IMR-90 (cell line): ENCODE measurements around the gene TFAP2C. TPM values are rescaled to one million over a fixed set of nuclear protein-coding genes. Genes with fewer than 3 reads are reported as not detected.

Experiments used
- ATAC-seq: fragments of 200-7000 bp; cut with Tn5 transposase; 2 replicates; pipeline ENCODE4 v1.9.1; 2020; ENCODE audit warnings: low read depth, mild to moderate bottlenecking, moderate library complexity
- BruUV-seq: library from RNA; stranded (reverse); fragments of 400-500 nt; replicated peaks from 2 replicates; lab custom pipeline; 2021; lab: Mats Ljungman, UMichigan
- CTCF ChIA-PET: fragments of 300-600 bp; formaldehyde crosslinking; extraction: SDS; loops from one replicate; lab custom pipeline; 2021; ENCODE audit warnings: antibody characterized with exemption; lab: Yijun Ruan, JAX
- POLR2A ChIA-PET: fragments of 300-600 bp; sonication (Branson Sonifier 250); formaldehyde crosslinking; loops from one replicate; lab custom pipeline; 2022; ENCODE audit warnings: antibody characterized with exemption; ENCODE audit not compliant: unreplicated experiment; lab: Charles Lee
- DNase-seq: peaks from one replicate; pipeline ENCODE4 v3.0.0; 2013
- H2AFZ ChIP-seq: replicated peaks from 2 replicates; pipeline ENCODE3; 2013; ENCODE audit warnings: low read length, mild to moderate bottlenecking; ENCODE audit not compliant: poor library complexity
- H2AK5ac ChIP-seq: 2 replicates; pipeline ENCODE4 v1.6.1; 2013; ENCODE audit warnings: low read depth, low read length, inconsistent platforms
- H2AK9ac ChIP-seq: replicated peaks from 2 replicates; pipeline ENCODE3; 2013; ENCODE audit warnings: mild to moderate bottlenecking, low read depth, low read length, moderate library complexity; ENCODE audit not compliant: poor library complexity
- H2BK120ac ChIP-seq: 2 replicates; pipeline ENCODE4 v1.6.1; 2013; ENCODE audit warnings: low read depth, low read length, inconsistent platforms
- H2BK15ac ChIP-seq: 3 replicates; pipeline ENCODE4 v1.6.1; 2013; ENCODE audit warnings: low read depth, low read length, inconsistent platforms
- H2BK20ac ChIP-seq: 2 replicates; pipeline ENCODE4 v1.6.1; 2013; ENCODE audit warnings: low read depth, mild to moderate bottlenecking, inconsistent platforms, low read length, moderate library complexity
- H2BK5ac ChIP-seq: 2 replicates; pipeline ENCODE4 v1.6.1; 2013; ENCODE audit warnings: mild to moderate bottlenecking, low read depth, low read length, inconsistent platforms; ENCODE audit not compliant: poor library complexity, severe bottlenecking
- H3K14ac ChIP-seq: replicated peaks from 2 replicates; pipeline ENCODE4 v1.6.1; 2013; ENCODE audit warnings: low read depth, low read length, inconsistent platforms
- H3K18ac ChIP-seq: 2 replicates; pipeline ENCODE4 v1.6.1; 2013; ENCODE audit warnings: low read depth, low read length, control low read depth
- H3K23ac ChIP-seq: 2 replicates; pipeline ENCODE4 v1.6.1; 2013; ENCODE audit warnings: low read depth, low read length, inconsistent platforms
- H3K27ac ChIP-seq: 2 replicates; pipeline ENCODE4 v1.5.1; 2013; ENCODE audit warnings: mild to moderate bottlenecking, control low read depth, low read length; ENCODE audit not compliant: insufficient read depth
- H3K27me3 ChIP-seq: 2 replicates; pipeline ENCODE4 v1.6.1; 2013; ENCODE audit warnings: low read length; ENCODE audit not compliant: control insufficient read depth, insufficient read depth
- H3K36me3 ChIP-seq: 2 replicates; pipeline ENCODE4 v1.6.1; 2013; ENCODE audit warnings: low read length, mixed read lengths; ENCODE audit not compliant: control insufficient read depth, insufficient read depth
- H3K4ac ChIP-seq: 2 replicates; pipeline ENCODE4 v1.6.1; 2013; ENCODE audit warnings: low read depth, low read length, inconsistent platforms
- H3K4me1 ChIP-seq: 2 replicates; pipeline ENCODE4 v1.6.1; 2013; ENCODE audit warnings: low read length, mixed read lengths; ENCODE audit not compliant: control insufficient read depth, insufficient read depth
- H3K4me2 ChIP-seq: 2 replicates; pipeline ENCODE4 v1.6.1; 2013; ENCODE audit warnings: low read depth, mild to moderate bottlenecking, control low read depth, low read length, moderate library complexity
- H3K4me3 ChIP-seq: 2 replicates; pipeline ENCODE4 v1.5.1; 2013; ENCODE audit warnings: low read depth, mild to moderate bottlenecking, control low read depth, low read length, moderate library complexity; ENCODE audit not compliant: insufficient read depth
- H3K56ac ChIP-seq: 2 replicates; pipeline ENCODE4 v1.6.1; 2013; ENCODE audit warnings: low read length, inconsistent platforms; ENCODE audit not compliant: insufficient read depth; ENCODE audit errors: extremely low read depth
- H3K79me1 ChIP-seq, 2 experiments: 2 replicates each; pipeline ENCODE4 v1.6.1; 2013; ENCODE audit warnings: low read length in 2 of 2, inconsistent platforms in 1 of 2, low read depth in 1 of 2
- H3K9ac ChIP-seq: 2 replicates; pipeline ENCODE4 v1.6.1; 2013; ENCODE audit warnings: low read depth, low read length, control low read depth
- H3K9me1 ChIP-seq: 2 replicates; pipeline ENCODE4 v1.6.1; 2013; ENCODE audit warnings: low read length, inconsistent platforms; ENCODE audit not compliant: insufficient read depth
- H3K9me3 ChIP-seq: 2 replicates; pipeline ENCODE4 v1.6.1; 2013; ENCODE audit warnings: low read length; ENCODE audit not compliant: control insufficient read depth, insufficient read depth
- H4K20me1 ChIP-seq: 2 replicates; pipeline ENCODE4 v1.6.1; 2013; ENCODE audit warnings: low read length, inconsistent platforms; ENCODE audit not compliant: insufficient read depth
- H4K5ac ChIP-seq: 2 replicates; pipeline ENCODE4 v1.6.1; 2013; ENCODE audit warnings: mild to moderate bottlenecking, low read depth, low read length, control low read depth
- H4K8ac ChIP-seq, 2 experiments: 2 replicates each; pipeline ENCODE4 v1.6.1; 2013; ENCODE audit warnings: low read depth in 2 of 2, low read length in 2 of 2, control low read depth in 1 of 2, inconsistent platforms in 1 of 2
- H4K91ac ChIP-seq: 2 replicates; pipeline ENCODE4 v1.6.1; 2013; ENCODE audit warnings: low read depth, low read length, inconsistent platforms; ENCODE audit not compliant: insufficient read depth
- BHLHE40 ChIP-seq: fragments of 150-350 bp; IDR thresholded peaks from 2 replicates; pipeline ENCODE4 v1.6.1; 2016; ENCODE audit warnings: mild to moderate bottlenecking, low read depth, low read length
- CEBPB ChIP-seq: IDR thresholded peaks from 2 replicates; pipeline ENCODE4 v1.6.1; 2012; ENCODE audit warnings: low read depth, low read length, improper control_type of control experiment
- CHD1 ChIP-seq: IDR thresholded peaks from 2 replicates; pipeline ENCODE4 v1.6.1; 2012; ENCODE audit warnings: low read depth, low read length, improper control_type of control experiment
- CTCF ChIP-seq: conservative IDR thresholded peaks from 2 replicates; pipeline ENCODE4 v1.5.1; 2012; ENCODE audit warnings: mild to moderate bottlenecking, low read depth, low read length, improper control_type of control experiment
- ELK1 ChIP-seq: fragments of 150-350 bp; IDR thresholded peaks from 2 replicates; pipeline ENCODE4 v1.6.1; 2016; ENCODE audit warnings: low read depth, mild to moderate bottlenecking, low read length, moderate library complexity, borderline replicate concordance
- FOS ChIP-seq: fragments of 150-350 bp; IDR thresholded peaks from 2 replicates; pipeline ENCODE4 v1.6.1; 2016; ENCODE audit warnings: low read depth, low read length
- MAFK ChIP-seq: IDR thresholded peaks from 2 replicates; pipeline ENCODE4 v1.6.1; 2012; ENCODE audit warnings: low read depth, low read length, improper control_type of control experiment
- MAZ ChIP-seq: IDR thresholded peaks from 2 replicates; pipeline ENCODE4 v1.6.1; 2012; ENCODE audit warnings: low read depth, mild to moderate bottlenecking, low read length, improper control_type of control experiment, moderate library complexity, borderline replicate concordance
- MXI1 ChIP-seq: IDR thresholded peaks from 2 replicates; pipeline ENCODE4 v1.6.1; 2012; ENCODE audit warnings: low read depth, mild to moderate bottlenecking, low read length, moderate library complexity, borderline replicate concordance
- NFE2L2 ChIP-seq: fragments of 150-350 bp; IDR thresholded peaks from 2 replicates; pipeline ENCODE4 v1.6.1; 2016; ENCODE audit warnings: low read depth, mild to moderate bottlenecking, low read length
- POLR2A ChIP-seq: IDR thresholded peaks from 2 replicates; pipeline ENCODE4 v1.6.1; 2012; ENCODE audit warnings: mild to moderate bottlenecking, low read depth, low read length
- RAD21 ChIP-seq: IDR thresholded peaks from 2 replicates; pipeline ENCODE4 v1.6.1; 2012; ENCODE audit warnings: low read length, improper control_type of control experiment
- RCOR1 ChIP-seq: IDR thresholded peaks from 2 replicates; pipeline ENCODE4 v1.6.1; 2012; ENCODE audit warnings: mild to moderate bottlenecking, low read length, improper control_type of control experiment; ENCODE audit not compliant: insufficient replicate concordance
- RFX5 ChIP-seq: IDR thresholded peaks from 2 replicates; pipeline ENCODE4 v1.8.0; 2012; ENCODE audit warnings: low read depth, mild to moderate bottlenecking, low read length, moderate library complexity
- SMC3 ChIP-seq: fragments of 150-350 bp; IDR thresholded peaks from 2 replicates; pipeline ENCODE4 v1.6.1; 2016; ENCODE audit warnings: low read depth, mild to moderate bottlenecking, antibody characterized with exemption, low read length, moderate library complexity
- USF2 ChIP-seq: fragments of 150-350 bp; IDR thresholded peaks from 2 replicates; pipeline ENCODE4 v1.6.1; 2017; ENCODE audit warnings: mild to moderate bottlenecking, antibody characterized with exemption, low read length, low read depth
- whole genome bisulfite sequencing, 2 experiments: methylation state at CpG; one replicate each; pipeline versions ENCODE4 v1.1.5 to v1.1.7; 2013; ENCODE audit warnings: missing lambda C conversion rate in 2 of 2; ENCODE audit not compliant: insufficient read length in 1 of 2; ENCODE audit errors: extremely low coverage in 2 of 2; 5-methylcytosine and 5-hydroxymethylcytosine counted together
- dilution Hi-C: fragments of 300-500 bp; cut with HindIII; formaldehyde crosslinking; loops from one replicate; pipeline ENCODE4 v1.14.3; 2018; ENCODE audit warnings: low sequenced_read_pairs; ENCODE audit not compliant: unreplicated experiment
- in situ Hi-C: fragments of 300-500 bp; cut with MboI; formaldehyde crosslinking; loops from 3 replicates; pipeline ENCODE4 v1.14.3; 2019; ENCODE audit warnings: low sequenced_read_pairs, inconsistent platforms, mixed read lengths
- intact Hi-C: fragments of 100-400 bp; cut with micrococcal nuclease; formaldehyde crosslinking; loops from 2 replicates; pipeline ENCODE4 v1.10.0; 2022
- polyA plus RNA-seq, 3 experiments: library from polyadenylated mRNA; depleted of rRNA; stranded (reverse); fragments of >200 nt; gene quantifications; 2 replicates each; pipeline ENCODE4 v1.2.3, GENCODE V29; 2012; ENCODE audit warnings: low replicate concordance in 1 of 3
- total RNA-seq: library from RNA; depleted of rRNA; stranded (reverse); fragments of >200 nt; gene quantifications from 2 replicates; pipeline ENCODE4 v1.2.3, GENCODE V29; 2012

Gene TFAP2C
- total and polyA plus RNA-seq, 2 of the 4 experiments (the other 2 are of a cell fraction) = under 0.01 to 0.05 TPM

GRCh38 chr20:56617489-56617888 is 11.6 kb upstream of the TFAP2C start:
- no peaks in the 10 kb centered on the region for H4K20me1 ChIP-seq
- no peak for ATAC-seq
- no peak overlapping the region for H3K56ac ChIP-seq
- H2BK20ac ChIP-seq = no peak overlapping the region
- H3K9me1 ChIP-seq = no peaks in the 10 kb centered on the region
- H4K5ac ChIP-seq = no peak overlapping the region
- DNase-seq = no peak
- dilution Hi-C loops (no loop called here), in situ Hi-C loops (no loop called here), intact Hi-C loops (no loop called here)
- TF ChIP-seq USF2 (no peak), MXI1 (no peak), CTCF (no peak), RFX5 (no peak), POLR2A (no peak), RAD21 (no peak), MAFK (no peak), RCOR1 (no peak), CEBPB (no peak), NFE2L2 (no peak), CHD1 (no peak), FOS (no peak), MAZ (no peak), BHLHE40 (no peak), SMC3 (no peak), ELK1 (no peak)
- H4K8ac ChIP-seq = no peak overlapping the region
- no peak overlapping the region for H3K14ac ChIP-seq
- H3K36me3 ChIP-seq = no peaks in the 10 kb centered on the region
- H2BK120ac ChIP-seq = no peak overlapping the region
- no peak overlapping the region for H3K4me2 ChIP-seq
- H3K9me3 ChIP-seq = no peaks in the 10 kb centered on the region
- H3K4me1 ChIP-seq = no peaks in the 10 kb centered on the region
- no peak overlapping the region for H2BK15ac ChIP-seq
- no peak overlapping the region for H2AFZ ChIP-seq
- no peak overlapping the region for H3K23ac ChIP-seq
- no peak overlapping the region for H3K9ac ChIP-seq
- no peak overlapping the region for H4K91ac ChIP-seq
- H3K4me3 ChIP-seq = no peak overlapping the region
- no peak overlapping the region for H2AK5ac ChIP-seq
- CTCF ChIA-PET = no interaction called here
- H3K27me3 ChIP-seq = peaks cover 7% of the 10 kb centered on the region
- no peak overlapping the region for H3K4ac ChIP-seq
- whole genome bisulfite sequencing, 2 experiments = 0% methylated on average over 1 of the region's 4 CpGs; no CpG with 5 or more reads in 1 of the 2 experiments
- no TSS peak for BruUV-seq
- H3K27ac ChIP-seq = no peak overlapping the region
- POLR2A ChIA-PET = no interaction called here
- H2AK9ac ChIP-seq = no peak overlapping the region
- H2BK5ac ChIP-seq = no peak overlapping the region
- H3K79me1 ChIP-seq = no peaks in the 10 kb centered on the region
- no peak overlapping the region for H3K18ac ChIP-seq
